DND-41 (cell line): Measurements from ENCODE around the gene CEP131.
"Not testable (repeated sequence)": the region's sequence is repeated elsewhere in the genome, so short reads cannot be mapped to it uniquely, and the experiment has no call there.

Source experiments
- ATAC-seq: fragments of 200-7000 bp; cut with Tn5 transposase; 3 replicates; pipeline ENCODE4 v1.9.1; 2021; ENCODE audit warnings: low read depth; ENCODE audit not compliant: insufficient read depth
- DNase-seq: peaks from one replicate; pipeline ENCODE4 v3.0.0-alpha.2; 2020
- H2AFZ ChIP-seq: 2 replicates; pipeline ENCODE4 v1.6.0; 2012; ENCODE audit warnings: low read depth, low read length
- H3K27ac ChIP-seq: 2 replicates; pipeline ENCODE4 v1.5.1; 2012; ENCODE audit warnings: low read length, inconsistent platforms
- H3K27me3 ChIP-seq: fragments of 200-600 bp; sonication (generic); 2 replicates; pipeline ENCODE4 v1.6.0; 2012; ENCODE audit warnings: low read length, mild to moderate bottlenecking, inconsistent platforms; ENCODE audit not compliant: insufficient read depth, poor library complexity
- H3K36me3 ChIP-seq: 2 replicates; pipeline ENCODE4 v1.5.1; 2012; ENCODE audit warnings: low read length, inconsistent platforms; ENCODE audit not compliant: insufficient read depth
- H3K4me1 ChIP-seq: 2 replicates; pipeline ENCODE4 v1.5.1; 2012; ENCODE audit warnings: mild to moderate bottlenecking, low read length; ENCODE audit not compliant: insufficient read depth
- H3K4me2 ChIP-seq: 2 replicates; pipeline ENCODE4 v1.6.0; 2012; ENCODE audit warnings: mild to moderate bottlenecking, moderate library complexity, low read length, inconsistent platforms; ENCODE audit not compliant: insufficient read depth
- H3K4me3 ChIP-seq, 2 experiments: fragments of 200-600 bp in 1 of 2; shearing (Covaris generic) in 1 of 2; 2 replicates each; pipeline ENCODE4 v1.5.1; 2012 to 2016; ENCODE audit warnings: inconsistent platforms in 2 of 2, low read length in 2 of 2, mild to moderate bottlenecking in 2 of 2, low read depth in 1 of 2, moderate library complexity in 1 of 2
- H3K79me2 ChIP-seq: 2 replicates; pipeline ENCODE4 v1.6.0; 2012; ENCODE audit warnings: low read length, inconsistent platforms; ENCODE audit not compliant: insufficient read depth
- H3K9ac ChIP-seq: 2 replicates; pipeline ENCODE4 v1.6.0; 2012; ENCODE audit warnings: low read depth, mild to moderate bottlenecking, inconsistent platforms, low read length, moderate library complexity
- H3K9me3 ChIP-seq: 2 replicates; pipeline ENCODE4 v1.5.1; 2012; ENCODE audit warnings: low read length, moderate library complexity, mild to moderate bottlenecking, inconsistent platforms; ENCODE audit not compliant: insufficient read depth, severe bottlenecking
- H4K20me1 ChIP-seq: 2 replicates; pipeline ENCODE4 v1.6.0; 2012; ENCODE audit warnings: low read length; ENCODE audit not compliant: insufficient read depth
- EZH2 ChIP-seq: IDR thresholded peaks from 3 replicates; pipeline ENCODE4 v1.6.1; 2012; ENCODE audit warnings: borderline replicate concordance, low read depth, mild to moderate bottlenecking, moderate library complexity, low read length, inconsistent platforms; ENCODE audit not compliant: severe bottlenecking
- TF ChIP-seq, protein P1 (sequence below): IDR thresholded peaks from 2 replicates; pipeline ENCODE4 v1.5.1; 2012; ENCODE audit warnings: borderline replicate concordance, low read length, moderate library complexity, mild to moderate bottlenecking; ENCODE audit not compliant: poor library complexity, severe bottlenecking; ENCODE audit errors: extremely low read depth

CEP131 gene

DNA sequence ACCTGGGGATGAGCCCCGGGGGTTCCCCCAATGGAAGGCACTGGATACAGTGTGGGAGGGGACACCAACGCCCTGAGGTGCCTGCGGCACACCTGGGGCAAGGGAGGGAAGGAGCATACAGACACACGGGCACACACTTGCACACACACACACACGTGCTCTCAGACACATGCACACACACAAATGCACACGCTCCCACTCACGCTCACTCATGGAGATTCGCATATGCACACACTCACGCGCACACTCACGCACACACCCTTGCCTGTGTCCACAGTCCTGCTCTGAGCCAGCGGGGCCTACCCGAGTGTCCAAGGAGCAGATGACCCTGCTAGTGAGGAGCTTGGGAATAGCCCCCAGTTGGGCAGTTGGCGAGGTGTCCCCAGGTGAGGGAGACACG, 74.2 kb downstream of the CEP131 start:
- TF ChIP-seq, protein P1, sequence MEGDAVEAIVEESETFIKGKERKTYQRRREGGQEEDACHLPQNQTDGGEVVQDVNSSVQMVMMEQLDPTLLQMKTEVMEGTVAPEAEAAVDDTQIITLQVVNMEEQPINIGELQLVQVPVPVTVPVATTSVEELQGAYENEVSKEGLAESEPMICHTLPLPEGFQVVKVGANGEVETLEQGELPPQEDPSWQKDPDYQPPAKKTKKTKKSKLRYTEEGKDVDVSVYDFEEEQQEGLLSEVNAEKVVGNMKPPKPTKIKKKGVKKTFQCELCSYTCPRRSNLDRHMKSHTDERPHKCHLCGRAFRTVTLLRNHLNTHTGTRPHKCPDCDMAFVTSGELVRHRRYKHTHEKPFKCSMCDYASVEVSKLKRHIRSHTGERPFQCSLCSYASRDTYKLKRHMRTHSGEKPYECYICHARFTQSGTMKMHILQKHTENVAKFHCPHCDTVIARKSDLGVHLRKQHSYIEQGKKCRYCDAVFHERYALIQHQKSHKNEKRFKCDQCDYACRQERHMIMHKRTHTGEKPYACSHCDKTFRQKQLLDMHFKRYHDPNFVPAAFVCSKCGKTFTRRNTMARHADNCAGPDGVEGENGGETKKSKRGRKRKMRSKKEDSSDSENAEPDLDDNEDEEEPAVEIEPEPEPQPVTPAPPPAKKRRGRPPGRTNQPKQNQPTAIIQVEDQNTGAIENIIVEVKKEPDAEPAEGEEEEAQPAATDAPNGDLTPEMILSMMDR = no peak
- no peak for TF ChIP-seq EZH2
- H3K4me3 ChIP-seq = no peak overlapping the region
- H3K4me2 ChIP-seq = no peak overlapping the region
- H3K36me3 ChIP-seq = no peaks in the 10 kb centered on the region
- no peak overlapping the region for H3K27ac ChIP-seq
- no peaks in the 10 kb centered on the region; the same call in 1 of the 2 replicates for H4K20me1 ChIP-seq
- no peaks in the 10 kb centered on the region for H3K79me2 ChIP-seq
- no peaks in the 10 kb centered on the region for H3K4me1 ChIP-seq
- ATAC-seq (no peak), DNase-seq (no peak)
- peaks cover 3% of the 10 kb centered on the region for H3K27me3 ChIP-seq
- H2AFZ ChIP-seq = no peak overlapping the region
- no peak overlapping the region for H3K9ac ChIP-seq
- H3K9me3 ChIP-seq = no peaks in the 10 kb centered on the region

DNA sequence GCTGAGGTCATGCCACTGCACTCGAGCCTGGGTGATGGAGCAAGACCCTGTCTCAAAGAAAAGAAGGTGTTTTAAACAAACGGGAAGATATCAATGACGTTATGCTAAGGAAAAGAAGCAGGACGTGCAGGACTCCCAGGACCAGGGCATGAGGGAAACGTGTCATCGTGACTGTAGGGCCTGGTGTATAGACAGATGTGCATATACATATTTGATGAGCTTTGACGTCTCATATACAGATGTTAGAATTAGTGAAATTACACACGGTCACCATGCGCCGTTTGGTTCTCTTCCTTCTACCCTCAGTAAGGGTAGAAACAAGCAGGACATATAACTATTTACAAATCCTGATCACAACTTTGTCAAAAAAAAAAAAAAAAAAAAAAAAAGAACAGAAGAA, 75.1 kb downstream of the CEP131 start:
- H3K9me3 ChIP-seq = no peaks in the 10 kb centered on the region
- H2AFZ ChIP-seq = no peak overlapping the region
- H3K9ac ChIP-seq = no peak overlapping the region
- no peaks in the 10 kb centered on the region for H3K4me1 ChIP-seq
- no peak for DNase-seq
- H3K79me2 ChIP-seq = no peaks in the 10 kb centered on the region
- TF ChIP-seq, protein P1 = no peak
- no peak for TF ChIP-seq EZH2
- H3K27me3 ChIP-seq = peaks cover 3% of the 10 kb centered on the region
- no peaks in the 10 kb centered on the region; the same call in 1 of the 2 replicates for H4K20me1 ChIP-seq
- H3K27ac ChIP-seq = no peak overlapping the region
- ATAC-seq = no peak
- no peak overlapping the region for H3K4me2 ChIP-seq
- no peak overlapping the region for H3K4me3 ChIP-seq
- H3K36me3 ChIP-seq = no peaks in the 10 kb centered on the region

DNA sequence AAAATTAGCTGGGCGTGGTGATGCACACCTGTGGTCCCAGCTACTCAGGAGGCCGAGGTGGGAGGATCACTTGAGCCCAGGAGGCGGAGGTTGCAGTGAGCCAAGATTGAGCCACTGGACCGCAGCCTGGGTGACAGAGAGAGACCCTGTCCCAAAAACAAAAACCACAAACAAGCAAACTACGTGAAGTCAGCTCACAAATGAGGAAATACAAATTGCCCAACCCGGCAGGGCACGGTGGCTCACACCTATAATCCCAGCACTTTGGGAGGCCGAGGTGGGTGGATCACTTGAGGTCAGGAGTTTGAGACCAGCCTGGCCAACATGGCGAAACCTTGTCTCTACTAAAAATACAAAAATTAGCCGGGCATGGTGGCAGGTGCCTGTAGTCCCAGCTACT, 76.6 kb downstream of the CEP131 start:
- not testable (repeated sequence) for DNase-seq, H3K4me3 ChIP-seq, ATAC-seq, H3K4me2 ChIP-seq, H3K79me2 ChIP-seq, H3K9ac ChIP-seq, H3K9me3 ChIP-seq, H2AFZ ChIP-seq, H3K36me3 ChIP-seq, H3K27ac ChIP-seq, H3K27me3 ChIP-seq, H3K4me1 ChIP-seq, H4K20me1 ChIP-seq

DNA sequence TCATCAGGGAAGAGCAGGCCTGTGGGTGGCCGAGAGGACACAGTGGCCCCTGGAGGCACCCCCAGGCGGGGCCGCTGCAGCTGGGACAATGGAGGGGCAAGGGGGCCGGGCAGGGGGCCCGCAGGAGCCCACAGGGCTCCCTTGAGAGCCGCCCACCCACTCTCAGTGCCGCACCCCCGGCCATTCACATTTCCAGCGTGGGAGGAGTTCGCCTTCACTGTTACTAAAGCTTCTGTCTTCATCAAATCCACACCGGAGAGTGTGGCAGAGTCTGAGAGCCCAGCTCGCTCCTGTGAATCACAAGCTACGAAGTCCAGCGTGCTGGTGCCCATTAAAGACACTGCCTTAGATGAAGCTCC, 78.4 kb downstream of the CEP131 start:
- H4K20me1 ChIP-seq = no peaks in the 10 kb centered on the region; the same call in 1 of the 2 replicates
- ATAC-seq = no peak
- no peaks in the 10 kb centered on the region for H3K36me3 ChIP-seq
- no peak overlapping the region for H3K4me2 ChIP-seq
- H3K9me3 ChIP-seq = no peaks in the 10 kb centered on the region
- no peak overlapping the region for H3K27ac ChIP-seq
- H3K9ac ChIP-seq = no peak overlapping the region
- no peak overlapping the region for H2AFZ ChIP-seq
- no peaks in the 10 kb centered on the region for H3K79me2 ChIP-seq
- no peaks in the 10 kb centered on the region for H3K4me1 ChIP-seq
- no peak overlapping the region for H3K4me3 ChIP-seq
- no peak for TF ChIP-seq EZH2
- TF ChIP-seq, protein P1 = no peak
- no peaks in the 10 kb centered on the region for H3K27me3 ChIP-seq
- no peak for DNase-seq
